Measurements from ENCODE around the gene GRXCR2.
A peak's percentile ranks its signal among the peaks of the same experiment; 100 is the strongest.

DNA sequence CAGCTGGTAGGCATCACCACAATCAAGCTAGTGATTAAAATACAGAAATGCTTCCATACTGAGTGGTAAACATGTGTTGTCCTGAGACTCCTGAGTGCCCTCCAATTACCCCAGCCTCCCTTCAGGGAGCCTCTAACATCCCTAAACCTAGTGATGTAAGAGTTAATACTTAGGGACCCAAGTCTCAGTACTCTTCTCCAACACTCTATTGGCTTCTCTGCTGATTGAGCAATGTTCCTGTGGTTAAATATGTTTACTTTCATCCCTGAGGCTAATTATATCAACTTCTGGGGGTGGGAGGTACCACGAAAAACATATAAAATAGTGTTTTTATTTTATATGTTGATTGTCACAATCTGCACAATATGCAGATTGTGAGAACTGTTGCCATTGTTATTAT lies 5.0 kb downstream of the GRXCR2 start:
- TF ChIP-seq CEBPB (IDR thresholded peaks at IDR 0.05; ENCODE audit: low read depth, low read length), result peak; percentile 66
- TF ChIP-seq, protein P1, sequence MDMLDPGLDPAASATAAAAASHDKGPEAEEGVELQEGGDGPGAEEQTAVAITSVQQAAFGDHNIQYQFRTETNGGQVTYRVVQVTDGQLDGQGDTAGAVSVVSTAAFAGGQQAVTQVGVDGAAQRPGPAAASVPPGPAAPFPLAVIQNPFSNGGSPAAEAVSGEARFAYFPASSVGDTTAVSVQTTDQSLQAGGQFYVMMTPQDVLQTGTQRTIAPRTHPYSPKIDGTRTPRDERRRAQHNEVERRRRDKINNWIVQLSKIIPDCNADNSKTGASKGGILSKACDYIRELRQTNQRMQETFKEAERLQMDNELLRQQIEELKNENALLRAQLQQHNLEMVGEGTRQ (IDR thresholded peaks at IDR 0.05; ENCODE audit: low read depth, low read length), result no peak
- no peak for TF ChIP-seq RCOR1 (IDR thresholded peaks at IDR 0.05; ENCODE audit: insufficient replicate concordance, low read length)
